ENCODE measurements around the gene SBK1. TPM values are rescaled to one million over a fixed set of nuclear protein-coding genes. Genes with fewer than 3 reads are reported as not detected.

Gene SBK1
- total RNA-seq, result under 0.01 TPM in 1 of 2 replicates, not detected in the other

DNA sequence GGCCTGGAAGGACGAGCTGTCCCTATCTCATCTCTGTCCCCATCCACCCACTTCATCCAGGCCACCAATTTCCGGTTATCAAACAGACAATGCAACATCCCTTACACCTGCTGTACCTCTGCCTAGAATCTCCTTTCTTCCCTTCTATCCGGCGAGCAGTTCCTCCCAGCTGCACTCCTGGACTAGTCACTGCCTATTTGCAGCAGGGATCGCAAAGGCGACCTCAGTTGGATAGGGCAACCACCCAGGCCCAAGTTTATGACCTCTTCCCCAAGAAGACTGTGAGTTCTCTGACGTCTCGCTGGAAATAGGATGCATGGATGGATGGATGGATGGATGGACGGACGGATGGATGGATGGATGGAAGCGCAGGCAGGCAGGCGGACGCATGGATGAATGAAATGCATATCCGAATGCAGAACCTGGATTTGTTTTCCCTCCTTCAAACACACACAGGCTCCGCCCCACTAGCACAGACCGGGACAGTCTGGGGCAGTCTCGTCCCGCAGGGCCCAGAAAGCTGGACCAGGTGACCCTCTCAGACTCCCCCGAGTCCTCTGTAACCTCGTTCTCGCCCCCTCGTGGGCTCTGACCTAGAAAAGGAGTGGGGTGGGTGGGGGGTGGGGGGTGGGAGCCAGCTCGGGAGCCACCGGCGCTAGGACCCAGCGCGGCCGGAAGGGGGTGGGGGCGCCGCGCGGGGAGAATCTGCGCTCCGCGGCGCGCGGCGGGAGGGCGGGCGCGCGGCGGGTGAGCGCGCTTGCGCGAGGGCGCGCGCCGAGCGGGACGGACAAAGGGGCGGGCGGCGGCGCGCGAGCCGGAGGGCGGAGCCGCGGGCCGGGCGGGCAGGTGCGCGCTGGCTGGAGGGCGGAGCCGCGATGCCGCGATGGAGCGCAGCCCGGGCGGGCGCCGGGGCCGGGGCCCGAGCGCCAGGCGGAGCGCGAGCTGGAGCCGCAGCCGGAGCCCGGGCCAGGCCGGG lies at the start of gene SBK1:
Gene SBK1, plus strand, starts transcription at position 875 of the 976 bp plus-strand sequence. CDS start 24,867 bp downstream, outside the sequence.

DNA sequence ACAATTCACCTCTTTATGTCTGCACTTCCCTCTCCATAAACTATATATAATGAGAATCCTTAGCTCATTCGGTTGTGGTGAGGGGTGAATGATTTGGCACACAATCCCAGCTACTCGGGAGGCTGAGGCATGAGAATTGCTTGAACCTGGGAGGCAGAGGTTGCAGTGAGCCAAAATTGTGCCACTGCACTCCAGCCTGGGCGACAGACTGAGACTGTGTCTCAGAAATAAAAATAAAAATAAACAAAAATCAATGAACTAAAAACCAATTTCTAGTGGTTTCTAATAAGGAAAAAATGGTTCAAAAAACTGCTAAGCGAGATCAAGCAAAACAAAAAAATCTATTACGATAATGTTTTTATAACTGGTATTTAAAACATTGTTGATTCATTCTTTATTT lies 71.1 kb downstream of the SBK1 start, which contains the start of gene NPIPB6:
Gene NPIPB6, minus strand, starts transcription at position 101 of the 400 bp plus-strand sequence. CDS start 686 bp downstream, outside the sequence.

Small RNA genes lying within 50 kb of the gene (small RNA-seq; reads per million reads assigned to genes)
- not detected for gene AC138904.2 (ENCODE audit: low replicate concordance)

Other genes starting within 250 kb of the SBK1 start
- not detected in 2 replicates for gene GSG1L, start 228.8 kb upstream of the SBK1 start, total RNA-seq
- 169 and 171 TPM in 2 replicates for gene XPO6, start 80.6 kb upstream of the SBK1 start, total RNA-seq
- gene NPIPB6, start 71.0 kb downstream of the SBK1 start, total RNA-seq, result 1.5 TPM in 1 of 2 replicates, not detected in the other
- gene EIF3CL, start 111.3 kb downstream of the SBK1 start, total RNA-seq, result 107 and 141 TPM in 2 replicates
- not detected in 2 replicates for gene NPIPB7, start 179.8 kb downstream of the SBK1 start, total RNA-seq
- gene CLN3, start 199.5 kb downstream of the SBK1 start, total RNA-seq, result 14.3 and 28.0 TPM in 2 replicates
- not detected in 2 replicates for gene APOBR, start 202.1 kb downstream of the SBK1 start, total RNA-seq
- gene IL27, start 214.3 kb downstream of the SBK1 start, total RNA-seq, result not detected in 2 replicates
- 1.1 and 45.3 TPM in 2 replicates for gene NUPR1, start 246.4 kb downstream of the SBK1 start, total RNA-seq

All from placental pericyte (primary cell).